Esophagus muscularis mucosa (tissue), 4 donors: ENCODE measurements around the gene SCN3B. TPM values are rescaled to one million over a fixed set of nuclear protein-coding genes. Genes with fewer than 3 reads are reported as not detected.

Source experiments
- DNase-seq: peaks from one replicate; pipeline ENCODE4 v3.0.0-alpha.2; 2017; ENCODE audit errors: extremely low spot score
- H3K27ac ChIP-seq, 4 donors: fragments of 200-600 bp; sonication (generic); replicated peaks in 1 of 4; 1 replicate in 3 of 4; 2 replicates in 1 of 4; pipeline ENCODE4 v1.5.1; 2016 to 2019; ENCODE audit warnings: mild to moderate bottlenecking in 1 of 4
- H3K27me3 ChIP-seq, 4 donors: fragments of 200-600 bp; sonication (generic); one replicate each; pipeline versions ENCODE4 v1.5.1 to v1.6.0; 2016 to 2019
- H3K36me3 ChIP-seq, 4 donors: fragments of 200-600 bp; sonication (generic); one replicate each; pipeline ENCODE4 v1.5.1; 2016 to 2019
- H3K4me1 ChIP-seq, 4 donors: fragments of 200-600 bp; sonication (generic); one replicate each; pipeline ENCODE4 v1.5.1; 2016 to 2019
- H3K4me3 ChIP-seq, 4 donors: fragments of 200-600 bp; sonication (generic); 1 replicate in 2 of 4; 2 replicates in 2 of 4; pipeline ENCODE4 v1.5.1; 2016 to 2019; ENCODE audit warnings: mild to moderate bottlenecking in 4 of 4, moderate library complexity in 1 of 4
- H3K9me3 ChIP-seq, 4 donors: fragments of 200-600 bp; sonication (generic); 1 replicate in 3 of 4; 2 replicates in 1 of 4; pipeline ENCODE4 v1.5.1; 2016 to 2019
- EP300 ChIP-seq: sonication (generic); formaldehyde crosslinking; IDR thresholded peaks from one replicate; pipeline ENCODE4 v1.6.1; 2017; ENCODE audit warnings: antibody characterized with exemption
- POLR2A ChIP-seq: fragments of 450-650 bp; IDR thresholded peaks from one replicate; pipeline ENCODE4 v1.6.1; 2017; ENCODE audit warnings: antibody characterized with exemption, moderate library complexity, mild to moderate bottlenecking, low read depth
- POLR2AphosphoS5 ChIP-seq, 2 donors: sonication (generic); formaldehyde crosslinking; IDR thresholded peaks; one replicate each; pipeline ENCODE4 v1.6.1; 2017; ENCODE audit warnings: antibody characterized with exemption in 2 of 2
- WGBS: methylation state at CpG from one replicate; pipeline ENCODE4 v1.1.5; 2018; 5-methylcytosine and 5-hydroxymethylcytosine counted together
- intact Hi-C: fragments of 100-400 bp; cut with DNase I; formaldehyde crosslinking; loops from one replicate; pipeline ENCODE4 v1.15.1; 2023
- total RNA-seq, 4 donors: library from RNA; depleted of rRNA; stranded (reverse); fragments of >200 nt; gene quantifications; one replicate each; pipeline versions ENCODE4 v1.1.0 to v1.2.1, GENCODE V29; 2016
- TF ChIP-seq, protein P1 (sequence below), 3 experiments: fragments of 200-600 bp in 2 of 3; fragments of 450-650 bp in 1 of 3; sonication (generic) in 2 of 3; IDR thresholded peaks; one replicate each; pipeline ENCODE4 v1.5.1; 2017 to 2019; ENCODE audit warnings: antibody characterized with exemption in 3 of 3, mild to moderate bottlenecking in 2 of 3, moderate library complexity in 1 of 3

SCN3B gene
- total RNA-seq, 4 donors from 2014 or later: 0.42 to 3.6 (median 1.4) TPM

DNA sequence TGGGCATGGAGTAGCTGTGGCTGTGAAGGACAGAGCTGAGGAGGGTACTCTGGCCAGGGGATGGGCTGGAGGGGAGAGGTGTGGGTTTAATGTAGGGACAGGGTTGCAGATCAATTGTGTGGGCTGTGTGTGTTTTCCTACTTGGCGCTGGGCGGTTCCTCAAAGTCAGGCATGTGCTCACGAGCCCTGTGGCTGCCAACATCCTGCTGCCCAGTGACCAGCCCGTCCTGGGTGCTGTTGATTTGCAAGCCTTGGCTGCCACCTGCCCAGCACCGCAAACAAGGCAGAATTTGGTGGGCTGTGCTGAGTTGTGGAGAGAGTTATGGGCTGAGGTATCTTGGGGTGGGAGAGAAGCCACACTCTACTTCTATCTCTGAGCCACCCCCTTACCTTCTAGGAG, 69.2 kb downstream of the SCN3B start:
- no peak for TF ChIP-seq EP300
- 85% methylated on average over 5 of the region's 5 CpGs for WGBS
- Histone ChIP-seq H3K9me3 (no peaks in the 10 kb centered on the region), H3K27ac (no peak overlapping the region), H3K4me3 (no peak overlapping the region), H3K36me3 (no peaks in the 10 kb centered on the region), H3K4me1 (peaks cover 4 to 10% (median 5%) of the 10 kb centered on the region in 4 donors), H3K27me3 (peaks cover 0 to 18% (median 2%) of the 10 kb centered on the region in 4 donors)
- DNase-seq: no peak
- intact Hi-C loops: no loop called here

DNA sequence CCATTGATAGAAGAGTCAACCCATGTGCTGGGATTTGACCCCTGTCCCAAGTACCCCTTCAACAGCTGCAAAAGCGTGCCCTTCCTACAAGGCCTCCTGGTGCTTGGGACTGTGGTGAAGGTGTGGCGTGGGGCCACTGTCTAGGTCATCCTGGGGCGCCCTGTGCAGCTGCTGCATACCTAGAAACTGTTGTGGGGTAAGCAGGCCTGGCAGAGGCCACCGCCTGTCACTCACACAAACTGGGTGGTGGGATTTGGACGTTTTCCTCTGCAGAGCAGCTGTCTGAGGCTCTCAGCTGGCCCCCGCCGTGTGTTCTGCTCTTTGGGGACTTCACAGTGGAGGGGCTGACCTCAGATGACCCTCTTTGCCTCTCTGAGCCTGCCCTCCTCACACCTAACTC, 69.7 kb downstream of the SCN3B start:
- no peak for TF ChIP-seq EP300
- TF ChIP-seq, protein P1, sequence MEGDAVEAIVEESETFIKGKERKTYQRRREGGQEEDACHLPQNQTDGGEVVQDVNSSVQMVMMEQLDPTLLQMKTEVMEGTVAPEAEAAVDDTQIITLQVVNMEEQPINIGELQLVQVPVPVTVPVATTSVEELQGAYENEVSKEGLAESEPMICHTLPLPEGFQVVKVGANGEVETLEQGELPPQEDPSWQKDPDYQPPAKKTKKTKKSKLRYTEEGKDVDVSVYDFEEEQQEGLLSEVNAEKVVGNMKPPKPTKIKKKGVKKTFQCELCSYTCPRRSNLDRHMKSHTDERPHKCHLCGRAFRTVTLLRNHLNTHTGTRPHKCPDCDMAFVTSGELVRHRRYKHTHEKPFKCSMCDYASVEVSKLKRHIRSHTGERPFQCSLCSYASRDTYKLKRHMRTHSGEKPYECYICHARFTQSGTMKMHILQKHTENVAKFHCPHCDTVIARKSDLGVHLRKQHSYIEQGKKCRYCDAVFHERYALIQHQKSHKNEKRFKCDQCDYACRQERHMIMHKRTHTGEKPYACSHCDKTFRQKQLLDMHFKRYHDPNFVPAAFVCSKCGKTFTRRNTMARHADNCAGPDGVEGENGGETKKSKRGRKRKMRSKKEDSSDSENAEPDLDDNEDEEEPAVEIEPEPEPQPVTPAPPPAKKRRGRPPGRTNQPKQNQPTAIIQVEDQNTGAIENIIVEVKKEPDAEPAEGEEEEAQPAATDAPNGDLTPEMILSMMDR (IDR thresholded peaks at IDR 0.05): no peak
- TF ChIP-seq POLR2AphosphoS5 (IDR thresholded peaks at IDR 0.05): no peak
- TF ChIP-seq POLR2A: no peak
- Histone ChIP-seq H3K9me3 (no peaks in the 10 kb centered on the region), H3K36me3 (no peaks in the 10 kb centered on the region), H3K4me1 (peaks cover 0 to 8% (median 5%) of the 10 kb centered on the region in 4 donors), H3K27me3 (peaks cover 0 to 22% (median 2%) of the 10 kb centered on the region in 4 donors), H3K27ac (no peak overlapping the region), H3K4me3 (no peak overlapping the region)
- intact Hi-C loops: no loop called here
- WGBS: 100% methylated on average over 2 of the region's 7 CpGs
- DNase-seq: no peak

DNA sequence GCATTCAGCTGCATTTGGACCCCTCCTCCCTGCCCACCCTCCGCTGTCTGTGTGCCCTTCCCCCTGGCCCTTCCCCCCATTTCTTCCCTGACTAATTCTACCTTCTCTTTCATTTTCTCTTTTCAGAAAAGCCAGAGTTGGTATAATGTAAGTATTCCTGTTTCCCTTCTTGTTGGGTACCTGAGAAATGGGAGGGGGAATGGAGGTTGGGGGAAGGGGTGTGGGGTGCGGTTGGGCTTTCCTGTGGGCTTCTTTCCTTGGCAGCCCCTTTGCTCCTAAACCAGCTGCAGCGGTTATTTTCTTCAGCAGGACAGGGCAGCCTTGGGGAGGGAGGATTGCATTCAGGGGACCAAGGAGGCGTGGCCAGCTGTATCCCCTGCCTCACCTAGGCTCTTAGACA, 70.2 kb downstream of the SCN3B start:
- Histone ChIP-seq H3K4me1 (peaks cover 0 to 8% (median 5%) of the 10 kb centered on the region in 4 donors), H3K9me3 (no peaks in the 10 kb centered on the region), H3K27ac (no peak overlapping the region), H3K4me3 (no peak overlapping the region), H3K27me3 (peaks cover 0 to 22% (median 2%) of the 10 kb centered on the region in 4 donors), H3K36me3 (no peaks in the 10 kb centered on the region)
- no peak for DNase-seq
- TF ChIP-seq POLR2AphosphoS5 (IDR thresholded peaks at IDR 0.05) (no peak), POLR2A (no peak), EP300 (no peak)
- TF ChIP-seq, protein P1 (IDR thresholded peaks at IDR 0.05): no peak
- intact Hi-C loops: no loop called here
- WGBS: 90% methylated on average over 4 of the region's 4 CpGs

DNA sequence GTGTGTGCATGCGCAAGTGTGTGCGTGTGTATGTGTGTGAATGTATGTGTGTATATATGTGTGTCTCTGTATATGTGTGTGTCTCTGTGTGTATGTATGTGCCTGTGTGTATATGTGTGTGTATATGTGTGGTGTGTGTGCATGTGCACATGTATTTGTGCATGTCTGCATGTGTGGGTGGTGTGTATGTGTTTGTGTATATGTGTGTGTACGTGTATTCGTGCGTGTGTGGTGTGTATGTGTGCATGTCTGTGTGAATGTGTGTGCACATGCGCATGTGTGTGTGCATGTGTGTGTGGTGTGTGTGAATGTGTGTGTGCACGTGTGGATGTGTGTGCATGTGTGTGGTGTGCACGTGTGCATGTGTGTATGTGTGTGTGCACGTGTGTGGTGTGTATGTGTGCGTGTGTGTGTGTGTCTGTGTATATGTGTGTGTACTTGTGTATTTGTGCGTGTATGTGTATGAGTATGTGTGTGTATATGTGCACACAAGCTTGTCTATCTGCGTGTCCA, 71.4 kb downstream of the SCN3B start:
- H3K4me1 ChIP-seq: peaks cover 0 to 8% (median 5%) of the 10 kb centered on the region in 4 donors
- 92% methylated on average over 12 of the region's 12 CpGs for WGBS
- no peak overlapping the region for H3K4me3 ChIP-seq
- intact Hi-C loops: loop anchor here (1.0 kb wide), 1 partner anchor 124 kb away; no protein-coding TSS in a partner anchor
- H3K9me3 ChIP-seq: no peaks in the 10 kb centered on the region
- peaks cover 0 to 29% (median 2%) of the 10 kb centered on the region in 4 donors for H3K27me3 ChIP-seq
- no peak overlapping the region for H3K27ac ChIP-seq
- DNase-seq: no peak
- no peaks in the 10 kb centered on the region for H3K36me3 ChIP-seq
- TF ChIP-seq POLR2AphosphoS5 (IDR thresholded peaks at IDR 0.05): no peak
- TF ChIP-seq POLR2A: no peak
- TF ChIP-seq, protein P1 (IDR thresholded peaks at IDR 0.05): no peak

DNA sequence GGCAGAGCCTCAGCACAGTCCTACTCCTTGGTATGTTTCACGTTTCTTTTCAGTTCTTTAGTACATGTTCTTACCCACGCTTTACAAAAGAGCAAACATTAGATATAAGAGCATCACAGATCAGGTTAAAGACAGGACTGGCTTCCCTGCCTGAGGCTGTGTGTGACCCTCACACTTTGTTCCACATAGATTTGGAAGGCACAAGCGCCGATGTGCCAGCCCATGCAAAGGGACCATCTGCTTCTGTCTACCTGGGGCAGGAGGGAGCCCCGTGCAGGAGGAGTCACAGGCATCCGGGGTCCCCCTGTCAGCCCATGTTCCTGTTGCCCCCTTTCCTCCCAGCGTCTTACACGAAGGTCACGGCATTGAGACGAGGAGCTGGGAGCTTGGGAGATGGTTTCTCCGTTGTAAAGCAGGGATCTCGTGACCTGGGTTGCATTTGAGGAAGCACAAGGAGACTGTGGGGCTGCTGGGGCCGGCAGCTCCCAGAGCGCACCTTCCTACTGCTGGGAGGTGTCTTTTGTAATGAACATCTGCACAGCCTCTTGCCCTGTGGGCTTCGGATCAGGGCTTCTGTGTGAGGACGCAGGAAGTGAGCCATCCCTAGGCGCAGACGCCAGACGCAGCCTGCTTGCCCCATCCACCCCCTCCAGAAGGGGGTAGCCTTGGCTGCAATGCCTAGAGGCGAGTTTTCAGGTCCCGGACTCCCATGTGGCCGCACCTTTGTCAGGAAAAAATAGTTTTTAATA, 72.6 kb downstream of the SCN3B start:
- no peaks in the 10 kb centered on the region for H3K9me3 ChIP-seq
- no peak for DNase-seq
- H3K4me3 ChIP-seq: no peak overlapping the region
- peaks cover 0 to 12% (median 8%) of the 10 kb centered on the region in 4 donors for H3K4me1 ChIP-seq
- WGBS: 93% methylated on average over 15 of the region's 22 CpGs
- no peak for TF ChIP-seq POLR2A
- no peak for TF ChIP-seq EP300
- TF ChIP-seq POLR2AphosphoS5 (IDR thresholded peaks at IDR 0.05): no peak
- TF ChIP-seq, protein P1 (IDR thresholded peaks at IDR 0.05): no peak
- peaks cover 0 to 29% (median 2%) of the 10 kb centered on the region in 4 donors for H3K27me3 ChIP-seq
- H3K36me3 ChIP-seq: no peaks in the 10 kb centered on the region
- no peak overlapping the region for H3K27ac ChIP-seq
- intact Hi-C loops: loop anchor here (1.0 kb wide), 1 partner anchor 125 kb away; no protein-coding TSS in a partner anchor
